Upper lobe of right lung (tissue), 1 donor: ENCODE results near the gene SLC23A2. TPM values are rescaled to one million over a fixed set of nuclear protein-coding genes. Genes with fewer than 3 reads are reported as not detected.
A peak's percentile ranks its signal among the peaks of the same experiment; 100 is the strongest.

Experiments used
- ATAC-seq: fragments of 200-7000 bp; cut with Tn5 transposase; one replicate; pipeline ENCODE4 v1.9.1; 2020; ENCODE audit warnings: mild to moderate bottlenecking, moderate library complexity
- DNase-seq: peaks from one replicate; pipeline ENCODE4 v3.0.0-alpha.2; 2020
- H3K27ac ChIP-seq: fragments of 200-600 bp; one replicate; pipeline ENCODE4 v1.8.0; 2022
- H3K27me3 ChIP-seq: fragments of 200-600 bp; one replicate; pipeline ENCODE4 v1.8.0; 2022; ENCODE audit warnings: mild to moderate bottlenecking
- H3K36me3 ChIP-seq: fragments of 200-600 bp; one replicate; pipeline ENCODE4 v1.8.0; 2022
- H3K4me1 ChIP-seq: fragments of 200-600 bp; one replicate; pipeline ENCODE4 v1.8.0; 2022
- H3K4me3 ChIP-seq: fragments of 200-600 bp; one replicate; pipeline ENCODE4 v1.8.0; 2022; ENCODE audit warnings: mild to moderate bottlenecking
- H3K9me3 ChIP-seq: fragments of 200-600 bp; one replicate; pipeline ENCODE4 v1.8.0; 2022
- intact Hi-C: fragments of 100-400 bp; cut with DNase I; formaldehyde crosslinking; loops from one replicate; pipeline ENCODE4 v1.11.0; 2022
- total RNA-seq: library from RNA; stranded (reverse); fragmentation: NEBNext Ultra II Directional; extraction: Animal tissue kit (Norgen Biotek cat#: 25700); gene quantifications from one replicate; pipeline ENCODE4 v1.2.1, GENCODE V29; 2021
- TF ChIP-seq, protein P1 (sequence below): fragments of 200-600 bp; IDR thresholded peaks from one replicate; pipeline ENCODE4 v1.8.0; 2022; ENCODE audit warnings: antibody characterized with exemption
- donor health status: DM: no; HTN: yes; CAD: no; lungs with severe emphysema.

The SLC23A2 gene
- total RNA-seq, 1 donor from 2014 or later: 26.2 TPM

DNA sequence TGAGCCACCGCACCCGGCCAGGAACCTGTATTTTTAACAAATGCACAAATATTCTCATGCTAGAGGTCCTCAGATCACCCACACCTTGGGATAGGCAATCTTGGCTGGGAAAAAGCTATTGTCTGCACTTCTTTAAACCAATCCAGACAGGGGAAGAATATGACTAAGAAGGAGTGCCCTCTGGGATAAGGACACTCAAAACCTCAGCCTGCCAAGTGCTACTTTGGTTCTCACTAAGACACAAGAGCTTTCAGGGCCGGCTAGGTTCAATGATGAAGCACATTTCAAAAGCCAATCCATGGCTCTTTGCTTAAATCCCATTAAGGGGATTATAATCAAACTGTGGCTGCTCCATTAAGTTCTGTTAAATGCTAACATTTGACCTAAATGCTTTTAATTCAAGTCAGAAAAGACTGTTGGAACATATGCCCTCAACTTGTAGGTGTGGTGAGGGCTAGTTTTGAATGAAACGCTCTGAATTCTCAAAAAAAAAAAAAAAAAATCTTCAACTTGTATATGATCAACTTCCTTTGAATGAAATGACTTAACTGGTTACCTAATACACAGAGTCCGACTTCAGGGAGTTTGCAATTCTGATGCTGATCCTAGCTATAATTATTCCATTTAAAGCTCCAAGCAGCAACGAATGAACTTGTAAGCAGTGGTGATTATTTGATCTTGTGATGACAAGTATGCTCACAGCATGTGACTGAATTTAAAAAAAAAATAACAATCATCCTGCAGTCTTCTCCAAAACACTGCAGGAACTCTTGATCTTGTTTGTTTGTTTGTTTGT, 56.6 kb downstream of the SLC23A2 start:
- Histone ChIP-seq H3K4me3 (no peak overlapping the region), H3K9me3 (no peaks in the 10 kb centered on the region), H3K36me3 (no peaks in the 10 kb centered on the region), H3K4me1 (peaks cover 8% of the 10 kb centered on the region), H3K27me3 (no peaks in the 10 kb centered on the region), H3K27ac (no peak overlapping the region)
- DNase-seq (no peak), ATAC-seq (peak; percentile 85)
- TF ChIP-seq, protein P1, sequence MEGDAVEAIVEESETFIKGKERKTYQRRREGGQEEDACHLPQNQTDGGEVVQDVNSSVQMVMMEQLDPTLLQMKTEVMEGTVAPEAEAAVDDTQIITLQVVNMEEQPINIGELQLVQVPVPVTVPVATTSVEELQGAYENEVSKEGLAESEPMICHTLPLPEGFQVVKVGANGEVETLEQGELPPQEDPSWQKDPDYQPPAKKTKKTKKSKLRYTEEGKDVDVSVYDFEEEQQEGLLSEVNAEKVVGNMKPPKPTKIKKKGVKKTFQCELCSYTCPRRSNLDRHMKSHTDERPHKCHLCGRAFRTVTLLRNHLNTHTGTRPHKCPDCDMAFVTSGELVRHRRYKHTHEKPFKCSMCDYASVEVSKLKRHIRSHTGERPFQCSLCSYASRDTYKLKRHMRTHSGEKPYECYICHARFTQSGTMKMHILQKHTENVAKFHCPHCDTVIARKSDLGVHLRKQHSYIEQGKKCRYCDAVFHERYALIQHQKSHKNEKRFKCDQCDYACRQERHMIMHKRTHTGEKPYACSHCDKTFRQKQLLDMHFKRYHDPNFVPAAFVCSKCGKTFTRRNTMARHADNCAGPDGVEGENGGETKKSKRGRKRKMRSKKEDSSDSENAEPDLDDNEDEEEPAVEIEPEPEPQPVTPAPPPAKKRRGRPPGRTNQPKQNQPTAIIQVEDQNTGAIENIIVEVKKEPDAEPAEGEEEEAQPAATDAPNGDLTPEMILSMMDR: no peak
- intact Hi-C loops: no loop called here

DNA sequence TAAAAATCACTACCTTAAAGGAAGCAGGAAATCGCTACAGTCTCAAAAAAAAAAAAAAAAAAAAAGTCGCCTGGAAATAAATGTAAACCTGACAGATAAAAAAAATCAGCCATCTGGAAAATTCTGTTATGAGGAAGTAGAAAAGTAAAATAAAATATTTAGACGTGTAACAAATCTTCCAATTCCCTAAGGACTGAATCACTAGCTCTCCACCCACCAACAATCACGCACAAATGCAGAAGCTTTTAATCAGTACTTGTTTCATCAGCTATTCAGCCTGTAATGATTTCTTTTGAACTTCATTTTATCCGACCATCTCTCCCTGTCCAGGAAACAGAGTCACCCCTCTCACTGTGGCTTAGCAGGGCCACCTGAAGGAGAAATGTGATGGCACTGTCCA, 59.0 kb downstream of the SLC23A2 start:
- H3K36me3 ChIP-seq: no peaks in the 10 kb centered on the region
- DNase-seq (no peak), ATAC-seq (no peak)
- no peaks in the 10 kb centered on the region for H3K9me3 ChIP-seq
- no peak overlapping the region for H3K4me3 ChIP-seq
- no peak overlapping the region for H3K27ac ChIP-seq
- H3K27me3 ChIP-seq: no peaks in the 10 kb centered on the region
- TF ChIP-seq, protein P1: no peak
- intact Hi-C loops: no loop called here
- H3K4me1 ChIP-seq: peaks cover 8% of the 10 kb centered on the region

DNA sequence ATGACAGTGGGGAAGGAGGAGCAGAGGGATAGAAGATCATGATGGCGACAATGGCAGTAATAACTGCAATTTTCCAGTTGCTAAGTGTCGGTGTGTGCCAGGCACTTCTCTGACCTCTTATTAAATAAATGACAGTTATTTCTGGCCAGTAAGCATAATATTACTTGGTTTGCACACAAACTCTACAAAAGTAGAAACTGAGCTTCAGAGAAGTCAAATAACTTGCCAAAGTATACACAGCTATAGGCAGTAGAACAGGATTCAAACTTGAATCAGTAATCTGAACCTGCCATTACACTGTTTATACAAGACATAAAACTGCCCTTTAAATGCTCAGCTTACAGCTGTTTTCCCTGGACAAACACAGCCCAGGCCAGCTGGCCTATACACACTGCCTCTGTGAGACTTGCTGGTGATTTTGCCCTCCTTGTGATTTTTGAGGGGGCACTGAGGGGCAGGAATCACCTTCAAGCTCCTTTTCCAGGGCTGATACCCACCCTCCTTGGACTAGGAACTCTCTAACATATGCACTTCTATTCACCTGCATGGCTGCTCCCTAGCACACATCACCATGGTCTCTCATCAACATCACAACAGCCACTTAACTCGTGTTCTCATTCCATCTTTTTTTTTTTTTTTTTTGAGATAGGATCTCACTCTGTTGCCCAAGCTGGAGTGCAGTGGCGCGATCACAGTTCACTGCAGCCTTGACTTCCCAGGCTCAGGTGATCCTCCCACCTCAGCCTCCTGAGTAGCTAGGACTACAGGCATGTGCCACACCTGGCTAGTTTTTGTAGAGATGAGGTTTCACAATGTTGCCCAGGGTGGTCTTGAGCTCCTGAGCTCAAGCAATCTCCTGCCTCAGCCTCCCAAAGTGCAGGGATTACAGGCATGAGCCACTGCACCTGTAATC, 63.6 kb downstream of the SLC23A2 start:
- Histone ChIP-seq H3K4me3 (no peak overlapping the region), H3K27ac (no peak overlapping the region), H3K4me1 (no peaks in the 10 kb centered on the region), H3K36me3 (no peaks in the 10 kb centered on the region), H3K9me3 (no peaks in the 10 kb centered on the region), H3K27me3 (no peaks in the 10 kb centered on the region)
- DNase-seq: no peak
- ATAC-seq: no peak
- TF ChIP-seq, protein P1: no peak
- intact Hi-C loops: no loop called here

DNA sequence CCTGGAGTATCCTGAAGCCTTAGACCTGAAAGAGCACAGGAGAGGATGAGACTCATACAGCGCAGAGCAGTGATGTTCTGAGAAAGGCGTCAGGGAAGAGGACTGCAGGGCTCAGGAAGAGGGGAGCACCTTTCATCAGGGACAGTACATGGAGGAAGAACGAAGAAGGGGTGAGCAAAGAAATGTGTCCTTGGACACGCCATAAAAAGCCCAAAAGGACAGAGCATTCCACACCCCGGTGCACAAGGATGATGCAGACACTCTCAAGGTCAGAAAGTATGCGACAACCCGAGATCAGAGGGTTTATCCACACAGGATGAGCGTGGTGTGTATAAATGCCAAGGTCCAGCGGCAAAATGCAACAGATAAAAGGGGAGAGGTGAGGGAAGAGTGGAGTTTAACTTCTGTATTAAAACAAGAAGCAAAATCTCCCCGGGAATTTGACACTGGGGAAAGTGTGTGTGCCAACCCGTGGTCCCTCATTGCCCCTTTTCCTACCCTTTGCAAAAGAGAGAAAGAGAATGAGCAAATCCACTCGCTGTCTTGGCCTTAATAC, 64.4 kb downstream of the SLC23A2 start:
- Histone ChIP-seq H3K4me3 (no peak overlapping the region), H3K27me3 (no peaks in the 10 kb centered on the region), H3K4me1 (no peaks in the 10 kb centered on the region), H3K27ac (no peak overlapping the region), H3K36me3 (peaks cover 5% of the 10 kb centered on the region), H3K9me3 (no peaks in the 10 kb centered on the region)
- intact Hi-C loops: no loop called here
- DNase-seq (no peak), ATAC-seq (no peak)
- TF ChIP-seq, protein P1: no peak

DNA sequence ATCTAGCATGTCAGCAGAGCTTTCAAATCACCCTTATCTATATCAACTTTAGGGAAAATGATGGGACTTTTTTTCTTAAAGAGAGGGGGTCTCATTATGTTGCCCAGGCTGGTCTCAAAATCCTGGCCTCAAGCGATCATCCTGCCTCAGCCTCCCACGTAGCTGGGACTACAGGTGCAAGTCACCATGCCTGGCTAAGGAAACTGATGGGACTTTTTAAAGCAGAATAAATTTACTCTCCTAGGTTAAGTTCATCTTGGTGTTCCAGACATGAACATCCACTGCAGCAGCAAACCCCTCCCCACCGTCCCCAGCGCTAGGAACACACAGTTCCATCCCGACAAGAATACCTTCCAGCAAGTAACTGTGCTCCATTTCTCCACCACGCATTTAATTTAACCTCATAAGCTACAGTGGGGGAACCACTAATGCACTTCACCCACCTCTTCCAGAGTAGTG, 64.9 kb downstream of the SLC23A2 start:
- Histone ChIP-seq H3K36me3 (peaks cover 10% of the 10 kb centered on the region), H3K4me1 (no peaks in the 10 kb centered on the region), H3K27ac (no peak overlapping the region), H3K4me3 (no peak overlapping the region), H3K9me3 (no peaks in the 10 kb centered on the region), H3K27me3 (no peaks in the 10 kb centered on the region)
- no peak for ATAC-seq
- no peak for DNase-seq
- TF ChIP-seq, protein P1: no peak
- intact Hi-C loops: no loop called here
